B cell (primary cell): ENCODE measurements around the gene DIPK1A. TPM values are rescaled to one million over a fixed set of nuclear protein-coding genes. Genes with fewer than 3 reads are reported as not detected.

Source experiments
- ATAC-seq: fragments of 200-7000 bp; cut with Tn5 transposase; one replicate; pipeline ENCODE4 v1.10.0; 2021; ENCODE audit warnings: low read depth, mild to moderate bottlenecking, moderate number of reproducible peaks, moderate library complexity
- CTCF ChIA-PET: fragments of 350-600 bp; sonication (Branson Sonifier 250); formaldehyde crosslinking; loops from one replicate; lab custom pipeline; 2021; ENCODE audit warnings: antibody characterized with exemption, inconsistent platforms; lab: Charles Lee
- POLR2A ChIA-PET: fragments of 350-600 bp; sonication (Branson Sonifier 250); formaldehyde crosslinking; loops from one replicate; lab custom pipeline; 2021; ENCODE audit warnings: antibody characterized with exemption; lab: Charles Lee
- DNase-seq: peaks from one replicate; pipeline ENCODE4 v3.0.0; 2013
- H2AFZ ChIP-seq: 2 replicates; pipeline ENCODE4 v1.6.1; 2012; ENCODE audit warnings: mild to moderate bottlenecking, low read depth, low read length; ENCODE audit not compliant: insufficient read depth, poor library complexity, severe bottlenecking
- H3K27ac ChIP-seq, 2 donors: 1 replicate in 1 of 2; 2 replicates in 1 of 2; pipeline ENCODE4 v1.5.1; 2012 to 2013; ENCODE audit warnings: low read length in 2 of 2, mild to moderate bottlenecking in 2 of 2, moderate library complexity in 1 of 2
- H3K27me3 ChIP-seq, 4 experiments: fragments of 200-600 bp in 1 of 4; sonication (generic) in 1 of 4; replicated peaks in 1 of 4; 1 replicate in 2 of 4; 2 replicates in 2 of 4; pipeline versions ENCODE4 v1.6.1 to v1.7.0; 2013 to 2016; ENCODE audit warnings: low read length in 3 of 4, mild to moderate bottlenecking in 2 of 4, mixed read lengths in 1 of 4, moderate library complexity in 1 of 4; ENCODE audit not compliant: insufficient read depth in 4 of 4, control insufficient read depth in 3 of 4; ENCODE audit errors: control extremely low read depth in 1 of 4
- H3K36me3 ChIP-seq, 2 experiments: replicated peaks in 1 of 2; 1 replicate in 1 of 2; 2 replicates in 1 of 2; pipeline versions ENCODE4 v1.6.1 to v1.7.1; 2013; ENCODE audit warnings: low read length in 1 of 2; ENCODE audit not compliant: insufficient read depth in 2 of 2, control insufficient read depth in 1 of 2; ENCODE audit errors: control extremely low read depth in 1 of 2, extremely low read depth in 1 of 2
- H3K4me1 ChIP-seq, 2 donors: fragments of 200-600 bp in 1 of 2; sonication (generic) in 1 of 2; 1 replicate in 1 of 2; 2 replicates in 1 of 2; pipeline versions ENCODE4 v1.5.1 to v1.6.1; 2013 to 2017; ENCODE audit warnings: low read length in 2 of 2; ENCODE audit not compliant: control insufficient read depth in 2 of 2, insufficient read depth in 2 of 2
- H3K4me2 ChIP-seq: replicated peaks from 2 replicates; pipeline ENCODE3; 2012; ENCODE audit warnings: mild to moderate bottlenecking, low read depth, low read length; ENCODE audit not compliant: poor library complexity, severe bottlenecking
- H3K4me3 ChIP-seq, 5 experiments: fragments of 200-600 bp in 1 of 5; sonication (generic) in 1 of 5; 1 replicate in 3 of 5; 2 replicates in 2 of 5; pipeline versions ENCODE4 v1.5.1 to v1.7.0; 2011 to 2016; ENCODE audit warnings: low read length in 4 of 5, mild to moderate bottlenecking in 4 of 5, low read depth in 2 of 5, control low read depth in 1 of 5, moderate library complexity in 1 of 5; ENCODE audit not compliant: insufficient read depth in 1 of 5; ENCODE audit errors: control extremely low read depth in 1 of 5, extremely low read depth in 1 of 5
- H3K79me2 ChIP-seq: fragments of 200-600 bp; sonication (generic); one replicate; pipeline ENCODE4 v1.6.0; 2016; ENCODE audit warnings: low read length; ENCODE audit not compliant: control insufficient read depth, insufficient read depth
- H3K9ac ChIP-seq: fragments of 200-600 bp; sonication (generic); 2 replicates; pipeline ENCODE4 v1.6.1; 2017; ENCODE audit warnings: mild to moderate bottlenecking, low read length, moderate library complexity
- H3K9me3 ChIP-seq, 3 donors: one replicate each; pipeline versions ENCODE4 v1.6.1 to v1.7.1; 2013; ENCODE audit warnings: low read length in 2 of 3; ENCODE audit not compliant: control insufficient read depth in 2 of 3, insufficient read depth in 1 of 3; ENCODE audit errors: control extremely low read depth in 1 of 3
- H4K20me1 ChIP-seq: 2 replicates; pipeline ENCODE4 v1.6.0; 2012; ENCODE audit warnings: mild to moderate bottlenecking, low read length; ENCODE audit not compliant: insufficient read depth, control insufficient read depth, poor library complexity, severe bottlenecking
- H3K27ac Mint-ChIP-seq: one replicate; pipeline ENCODE4 v1.8.0; 2021; ENCODE audit warnings: mixed read lengths
- H3K27me3 Mint-ChIP-seq: one replicate; pipeline ENCODE4 v1.8.0; 2021; ENCODE audit warnings: mixed read lengths
- H3K4me1 Mint-ChIP-seq: one replicate; pipeline ENCODE4 v1.8.0; 2021; ENCODE audit warnings: mixed read lengths
- H3K4me3 Mint-ChIP-seq: one replicate; pipeline ENCODE4 v1.8.0; 2021; ENCODE audit warnings: mixed read lengths
- H3K9me3 Mint-ChIP-seq: one replicate; pipeline ENCODE4 v1.8.0; 2022; ENCODE audit warnings: mixed read lengths; ENCODE audit not compliant: insufficient read depth
- CTCF ChIP-seq: fragments of 200-600 bp; IDR thresholded peaks from one replicate; pipeline ENCODE4 v1.8.0; 2022; ENCODE audit warnings: antibody characterized with exemption, mild to moderate bottlenecking
- EZH2 ChIP-seq: IDR thresholded peaks from 2 replicates; pipeline ENCODE4 v1.6.1; 2012; ENCODE audit warnings: borderline replicate concordance, low read depth, mild to moderate bottlenecking, moderate library complexity, low read length; ENCODE audit not compliant: insufficient read depth, poor library complexity, severe bottlenecking
- WGBS: methylation state at CpG from one replicate; pipeline ENCODE4 v1.1.5; 2013; ENCODE audit warnings: missing lambda C conversion rate; ENCODE audit not compliant: insufficient coverage; 5-methylcytosine and 5-hydroxymethylcytosine counted together
- intact Hi-C: fragments of 100-400 bp; cut with micrococcal nuclease; formaldehyde crosslinking; loops from one replicate; pipeline ENCODE4 v1.10.0; 2022
- polyA plus RNA-seq: library from polyadenylated mRNA; depleted of rRNA; stranded (reverse); fragments of >200 nt; gene quantifications from 2 replicates; pipeline ENCODE4 v1.2.3, GENCODE V29; 2012
- total RNA-seq, 2 donors: library from RNA; stranded (reverse); fragments of 120-200 nt in 1 of 2; gene quantifications; 1 replicate in 1 of 2; 2 replicates in 1 of 2; pipeline versions ENCODE4 v1.2.3 to v1.2.4, GENCODE V29; 2013 to 2022

Gene DIPK1A
- total and polyA plus RNA-seq, 2 donors (not counting 1 experiment from before 2014, with no cell fraction given), result 10.7 to 22.7 TPM

GRCh38 chr1:92857817-92858216 lies 103.4 kb downstream of the DIPK1A start:
- ChIA-PET CTCF (interaction anchor here (0.6 to 10.2 kb wide), 23 partner anchors 8 to 262 kb away, joined by 3 to 200 read pairs (median 8); partner anchors contain the start of genes DIPK1A and RPL5), POLR2A (interaction anchor here (2.8 kb wide), 1 partner anchor 104 kb away, joined by 11 read pairs; the partner anchor contains the start of gene DIPK1A)
- H3K9me3 ChIP-seq, result peaks cover 0 to 4% (median 0%) of the 10 kb centered on the region in 3 donors
- H3K9ac ChIP-seq, result no peak overlapping the region
- intact Hi-C loops, result loop anchor here (1.0 to 5.0 kb wide), 2 partner anchors 26 to 219 kb away; partner anchors contain the start of genes MTF2 and RPL5
- H3K4me3 ChIP-seq, result no peak overlapping the region
- H3K36me3 ChIP-seq, result peaks cover 0 to 9% of the 10 kb centered on the region in 2 experiments
- no peaks in the 10 kb centered on the region for H3K27me3 Mint-ChIP-seq
- WGBS, result 100% methylated on average over 1 of the region's 5 CpGs
- H3K27ac Mint-ChIP-seq, result no peak overlapping the region
- no peak overlapping the region for H3K4me3 Mint-ChIP-seq
- H3K9me3 Mint-ChIP-seq, result no peaks in the 10 kb centered on the region
- H3K79me2 ChIP-seq, result peaks cover 38% of the 10 kb centered on the region
- no peak overlapping the region for H3K27ac ChIP-seq
- TF ChIP-seq CTCF (no peak), EZH2 (no peak)
- ATAC-seq, result no peak
- H3K4me1 Mint-ChIP-seq, result peaks cover 21% of the 10 kb centered on the region
- no peaks in the 10 kb centered on the region for H3K27me3 ChIP-seq
- no peak for DNase-seq
- H4K20me1 ChIP-seq, result peaks cover 27% of the 10 kb centered on the region
- H2AFZ ChIP-seq, result no peak overlapping the region
- H3K4me2 ChIP-seq, result no peak overlapping the region
- peaks cover 3 to 8% of the 10 kb centered on the region in 2 donors for H3K4me1 ChIP-seq

DNA sequence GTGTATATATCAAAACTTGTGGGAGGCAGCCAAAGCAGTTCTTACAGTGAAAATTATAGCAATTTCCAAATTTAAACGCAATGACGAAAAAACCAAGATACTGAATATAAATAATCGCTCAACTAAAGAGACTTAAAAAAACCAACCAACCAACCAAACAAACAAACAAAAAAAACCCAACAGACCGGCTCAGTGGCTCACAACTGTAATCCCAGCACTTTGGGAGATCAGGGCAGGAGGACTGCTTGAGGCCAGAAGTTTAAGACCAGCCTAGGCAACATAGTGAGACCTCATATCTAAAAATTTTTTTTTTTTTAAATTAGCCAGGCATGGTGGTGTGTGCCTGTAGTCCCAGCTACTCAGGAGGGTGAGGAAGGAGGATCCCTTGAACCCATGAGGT lies 106.0 kb downstream of the DIPK1A start:
- Histone ChIP-seq H3K27ac (no peak overlapping the region), H3K4me2 (no peak overlapping the region), H3K9ac (no peak overlapping the region), H4K20me1 (peaks cover 35% of the 10 kb centered on the region), H3K9me3 (peaks cover 0 to 4% (median 0%) of the 10 kb centered on the region in 3 donors), H3K4me1 (peaks cover 3 to 8% of the 10 kb centered on the region in 2 donors), H3K79me2 (peaks cover 62% of the 10 kb centered on the region), H2AFZ (no peak overlapping the region), H3K27me3 (no peaks in the 10 kb centered on the region), H3K4me3 (no peak overlapping the region), H3K36me3 (peaks cover 0 to 11% of the 10 kb centered on the region in 2 experiments)
- ChIA-PET CTCF (interaction anchor here (0.7 to 10.2 kb wide), 5 partner anchors 104 to 415 kb away, joined by 3 to 200 read pairs (median 5); partner anchors contain the start of gene DIPK1A), POLR2A (no interaction called here)
- intact Hi-C loops, result loop anchor here (5.0 kb wide), 1 partner anchor 222 kb away; the partner anchor contains the start of gene MTF2
- H3K4me1 Mint-ChIP-seq, result peaks cover 28% of the 10 kb centered on the region
- WGBS, result no CpG with 5 or more reads among the region's 4 CpGs
- no peaks in the 10 kb centered on the region for H3K9me3 Mint-ChIP-seq
- DNase-seq (no peak), ATAC-seq (no peak)
- TF ChIP-seq EZH2 (no peak), CTCF (no peak)
- no peak overlapping the region for H3K4me3 Mint-ChIP-seq
- H3K27ac Mint-ChIP-seq, result no peak overlapping the region
- no peaks in the 10 kb centered on the region for H3K27me3 Mint-ChIP-seq
